ENCODE results near the gene BBS7.

BBS7 gene

DNA sequence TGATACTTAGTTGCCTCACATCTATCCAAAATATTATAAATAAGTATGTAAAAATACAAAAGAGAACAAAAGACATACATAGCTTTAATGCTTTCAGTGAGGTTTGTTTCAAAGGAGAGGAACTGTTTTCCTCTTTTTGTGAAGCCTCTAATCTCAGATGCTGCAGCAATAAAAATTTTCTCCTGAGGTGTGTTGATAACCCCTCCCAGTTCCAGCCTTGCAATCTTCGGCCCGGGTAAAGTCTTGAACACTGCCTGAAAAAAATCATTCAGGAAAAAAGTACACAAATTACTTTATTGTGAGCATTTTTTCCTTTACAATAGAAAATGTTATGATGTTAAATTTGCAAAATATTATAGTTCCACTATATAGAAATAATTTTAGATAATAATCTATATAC lies 8.8 kb downstream of the BBS7 start:
- H3K4me1 ChIP-seq (ENCODE audit: control insufficient read depth in 1 of 2, insufficient read depth in 1 of 2, low read depth in 1 of 2, low read length in 1 of 2): no peaks in the 10 kb centered on the region
- no peaks in the 10 kb centered on the region for H3K27me3 ChIP-seq
- H3K4me3 ChIP-seq (ENCODE audit: low read depth in 1 of 2, low read length in 1 of 2): no peak overlapping the region
- H3K36me3 ChIP-seq: peaks cover 8% of the 10 kb centered on the region
- no peaks in the 10 kb centered on the region for H3K9me3 ChIP-seq
- TF ChIP-seq, protein P1, sequence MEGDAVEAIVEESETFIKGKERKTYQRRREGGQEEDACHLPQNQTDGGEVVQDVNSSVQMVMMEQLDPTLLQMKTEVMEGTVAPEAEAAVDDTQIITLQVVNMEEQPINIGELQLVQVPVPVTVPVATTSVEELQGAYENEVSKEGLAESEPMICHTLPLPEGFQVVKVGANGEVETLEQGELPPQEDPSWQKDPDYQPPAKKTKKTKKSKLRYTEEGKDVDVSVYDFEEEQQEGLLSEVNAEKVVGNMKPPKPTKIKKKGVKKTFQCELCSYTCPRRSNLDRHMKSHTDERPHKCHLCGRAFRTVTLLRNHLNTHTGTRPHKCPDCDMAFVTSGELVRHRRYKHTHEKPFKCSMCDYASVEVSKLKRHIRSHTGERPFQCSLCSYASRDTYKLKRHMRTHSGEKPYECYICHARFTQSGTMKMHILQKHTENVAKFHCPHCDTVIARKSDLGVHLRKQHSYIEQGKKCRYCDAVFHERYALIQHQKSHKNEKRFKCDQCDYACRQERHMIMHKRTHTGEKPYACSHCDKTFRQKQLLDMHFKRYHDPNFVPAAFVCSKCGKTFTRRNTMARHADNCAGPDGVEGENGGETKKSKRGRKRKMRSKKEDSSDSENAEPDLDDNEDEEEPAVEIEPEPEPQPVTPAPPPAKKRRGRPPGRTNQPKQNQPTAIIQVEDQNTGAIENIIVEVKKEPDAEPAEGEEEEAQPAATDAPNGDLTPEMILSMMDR (IDR thresholded peaks at IDR 0.05): no peak
- no peak overlapping the region for H3K27ac ChIP-seq

DNA sequence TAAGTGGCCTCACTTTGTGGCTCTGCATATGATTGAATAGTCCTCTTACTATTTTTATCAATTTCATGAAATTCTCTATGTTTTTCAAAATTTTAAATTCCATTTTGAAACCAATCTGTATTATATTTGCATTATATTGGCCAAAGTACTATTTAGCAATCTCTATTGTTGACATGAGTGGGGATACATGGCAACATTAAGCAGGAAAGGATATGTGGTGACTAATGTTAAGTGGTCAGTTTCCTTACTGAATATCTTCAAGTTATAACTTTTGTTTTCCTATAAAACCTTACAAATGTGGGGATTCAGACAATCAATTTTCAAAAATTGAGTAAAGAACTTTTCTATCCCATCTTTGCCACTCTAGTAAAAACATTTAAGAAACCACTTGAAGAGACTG lies 10.2 kb downstream of the BBS7 start:
- TF ChIP-seq, protein P1 (IDR thresholded peaks at IDR 0.05): no peak
- H3K4me3 ChIP-seq (ENCODE audit: low read depth in 1 of 2, low read length in 1 of 2): no peak overlapping the region
- no peaks in the 10 kb centered on the region for H3K27me3 ChIP-seq
- no peaks in the 10 kb centered on the region for H3K9me3 ChIP-seq
- no peak overlapping the region for H3K27ac ChIP-seq
- H3K36me3 ChIP-seq: peaks cover 8% of the 10 kb centered on the region
- no peaks in the 10 kb centered on the region for H3K4me1 ChIP-seq (ENCODE audit: control insufficient read depth in 1 of 2, insufficient read depth in 1 of 2, low read depth in 1 of 2, low read length in 1 of 2)

DNA sequence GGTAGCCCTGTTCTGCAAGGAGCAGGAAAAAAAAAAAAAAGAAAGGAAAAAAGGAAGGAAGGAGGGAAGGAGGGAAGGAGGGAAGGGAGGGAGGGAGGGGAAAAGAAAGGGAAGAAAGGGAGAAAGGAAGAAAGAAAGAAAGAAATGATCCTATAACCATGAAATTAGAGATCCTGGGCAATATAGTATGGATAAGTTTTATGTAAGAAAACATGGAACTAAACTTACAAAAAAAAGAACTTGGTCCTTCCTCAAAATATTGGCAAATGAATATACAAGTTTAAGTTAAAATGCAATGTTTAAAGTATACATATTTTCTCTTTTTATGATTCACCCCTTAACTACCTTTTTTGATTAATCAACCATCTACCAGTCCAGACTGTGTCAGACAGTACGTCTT lies 18.9 kb downstream of the BBS7 start:
- Histone ChIP-seq H3K27me3 (no peaks in the 10 kb centered on the region), H3K4me1 (ENCODE audit: control insufficient read depth in 1 of 2, insufficient read depth in 1 of 2, low read depth in 1 of 2, low read length in 1 of 2) (no peaks in the 10 kb centered on the region), H3K27ac (no peak overlapping the region), H3K36me3 (no peaks in the 10 kb centered on the region), H3K9me3 (no peaks in the 10 kb centered on the region), H3K4me3 (ENCODE audit: low read depth in 1 of 2, low read length in 1 of 2) (no peak overlapping the region)
- TF ChIP-seq, protein P1 (IDR thresholded peaks at IDR 0.05): no peak

DNA sequence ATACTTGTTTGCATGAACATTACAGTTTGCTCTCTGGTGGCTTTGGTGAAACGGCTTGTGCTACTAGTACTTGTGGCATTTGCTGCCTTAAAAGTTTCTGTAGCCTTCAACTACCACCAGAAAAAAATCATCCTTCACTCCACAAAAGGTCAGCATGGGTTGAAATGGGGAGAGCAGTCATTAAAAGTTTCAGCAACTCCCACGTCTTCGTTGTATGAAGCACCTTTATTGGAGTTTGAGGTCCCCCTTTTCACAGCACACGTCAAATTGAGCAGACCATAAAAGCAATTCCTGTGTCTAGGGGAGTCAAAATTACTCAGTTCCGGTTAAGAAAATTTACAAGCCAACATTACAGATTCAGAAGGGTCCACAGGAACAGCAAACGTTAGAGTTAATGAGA lies 23.6 kb downstream of the BBS7 start:
- Histone ChIP-seq H3K9me3 (no peaks in the 10 kb centered on the region), H3K4me3 (ENCODE audit: low read depth in 1 of 2, low read length in 1 of 2) (no peak overlapping the region), H3K27ac (no peak overlapping the region), H3K27me3 (no peaks in the 10 kb centered on the region), H3K4me1 (ENCODE audit: control insufficient read depth in 1 of 2, insufficient read depth in 1 of 2, low read depth in 1 of 2, low read length in 1 of 2) (no peaks in the 10 kb centered on the region), H3K36me3 (no peaks in the 10 kb centered on the region)
- TF ChIP-seq, protein P1 (IDR thresholded peaks at IDR 0.05): no peak

DNA sequence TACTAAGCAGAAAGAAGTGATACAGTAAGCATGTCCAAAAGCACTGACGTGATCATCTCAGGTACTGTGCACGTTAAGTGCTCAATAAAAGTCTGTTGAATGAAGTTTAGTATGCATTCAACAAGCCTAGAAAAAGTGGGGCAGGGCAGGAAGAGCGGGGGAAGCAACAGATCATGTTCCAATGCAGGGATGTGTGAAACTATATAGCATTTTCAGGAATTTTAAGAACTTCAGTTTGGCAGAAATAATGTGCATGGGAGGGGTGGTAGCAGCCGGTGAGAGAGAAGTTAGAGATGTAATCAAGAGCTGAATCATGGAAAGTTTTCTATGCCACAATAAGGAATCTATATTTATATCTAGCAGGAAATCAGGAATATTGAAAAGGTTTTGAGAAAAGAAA lies 27.4 kb downstream of the BBS7 start:
- Histone ChIP-seq H3K27me3 (no peaks in the 10 kb centered on the region), H3K9me3 (no peaks in the 10 kb centered on the region), H3K27ac (no peak overlapping the region), H3K4me3 (ENCODE audit: low read depth in 1 of 2, low read length in 1 of 2) (no peak overlapping the region), H3K4me1 (ENCODE audit: control insufficient read depth in 1 of 2, insufficient read depth in 1 of 2, low read depth in 1 of 2, low read length in 1 of 2) (no peaks in the 10 kb centered on the region), H3K36me3 (no peaks in the 10 kb centered on the region)
- TF ChIP-seq, protein P1 (IDR thresholded peaks at IDR 0.05): no peak

DNA sequence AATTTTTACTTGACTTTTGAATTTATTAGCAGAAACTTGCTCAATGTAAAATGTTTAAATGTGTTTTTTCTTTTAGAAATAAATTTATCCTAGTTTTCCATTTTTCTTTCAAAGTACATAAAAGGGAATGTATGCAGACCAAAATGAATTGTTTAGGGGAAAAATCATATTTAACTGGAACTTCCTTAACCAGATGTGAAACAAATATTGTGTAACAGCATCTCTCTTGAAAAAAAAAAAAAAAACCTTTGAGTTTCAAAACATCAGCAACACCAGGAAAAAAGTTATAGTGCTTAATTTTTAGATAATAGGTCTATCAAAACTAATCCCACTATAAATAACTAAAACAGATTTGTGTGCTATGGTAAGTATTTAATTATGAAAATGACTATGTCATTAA lies 32.1 kb downstream of the BBS7 start:
- TF ChIP-seq, protein P1 (IDR thresholded peaks at IDR 0.05): no peak
- Histone ChIP-seq H3K9me3 (no peaks in the 10 kb centered on the region), H3K27me3 (no peaks in the 10 kb centered on the region), H3K27ac (no peak overlapping the region), H3K4me3 (ENCODE audit: low read depth in 1 of 2, low read length in 1 of 2) (no peak overlapping the region), H3K36me3 (peaks cover 2% of the 10 kb centered on the region), H3K4me1 (ENCODE audit: control insufficient read depth in 1 of 2, insufficient read depth in 1 of 2, low read depth in 1 of 2, low read length in 1 of 2) (no peaks in the 10 kb centered on the region)

Measured in neutrophil (primary cell).